Measurements from ENCODE around the gene TMEM100. TPM values are rescaled to one million over a fixed set of nuclear protein-coding genes. Genes with fewer than 3 reads are reported as not detected.

Gene TMEM100
- total and polyA plus RNA-seq, 10 of the 15 experiments (the other 5 are each of a cell fraction or from before 2014, with no cell fraction given): not detected

DNA sequence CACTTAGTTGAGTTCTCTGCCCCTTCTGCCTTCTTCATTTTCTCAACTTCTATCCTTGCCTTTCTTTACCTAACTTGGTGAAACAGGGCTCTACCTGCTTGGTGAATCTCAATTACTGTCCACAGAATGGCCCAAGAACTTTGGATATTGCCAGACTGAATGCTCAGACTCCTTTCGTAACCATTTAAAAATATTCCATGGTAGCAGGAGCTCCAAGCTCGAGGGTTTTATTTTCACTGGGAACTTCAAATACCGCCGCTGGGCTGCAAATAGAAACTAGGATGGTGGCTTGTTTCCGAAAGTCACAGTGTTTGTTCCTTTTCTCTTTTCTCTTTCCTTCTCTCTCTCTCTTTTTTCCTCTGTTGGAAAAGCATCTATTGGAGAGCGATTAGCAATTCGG lies 13.2 kb downstream of the TMEM100 start:
- Histone ChIP-seq H3K4me3 (no peak overlapping the region), H3K4me1 (ENCODE audit: control insufficient read depth, insufficient read depth, low read length) (no peaks in the 10 kb centered on the region), H3K79me2 (ENCODE audit: control insufficient read depth, insufficient read depth, low read length) (no peaks in the 10 kb centered on the region), H3K36me3 (ENCODE audit: control insufficient read depth in 2 of 2, insufficient read depth in 2 of 2, low read length in 1 of 2) (no peaks in the 10 kb centered on the region), H3K4me2 (ENCODE audit: control insufficient read depth, insufficient read depth) (no peak overlapping the region), H2AFZ (ENCODE audit: control insufficient read depth, low read depth, low read length) (no peak overlapping the region), H3K27me3 (replicated peaks in 1 of 2; ENCODE audit: control insufficient read depth in 2 of 2, insufficient read depth in 2 of 2, low read length in 1 of 2) (no peaks in the 10 kb centered on the region), H4K20me1 (ENCODE audit: control insufficient read depth, insufficient read depth) (no peaks in the 10 kb centered on the region), H3K27ac (ENCODE audit: control insufficient read depth, insufficient read depth) (no peak overlapping the region), H3K9me3 (replicated peaks; ENCODE audit: control insufficient read depth, insufficient read depth, low read length) (no peaks in the 10 kb centered on the region; the same call in 2 of the 3 replicates), H3K9ac (ENCODE audit: control insufficient read depth, insufficient read depth, low read length) (no peak overlapping the region)
- WGBS (ENCODE audit: insufficient coverage, insufficient replicate concordance, low lambda C conversion rate, missing lambda C conversion rate): 52% methylated on average over 7 of the region's 7 CpGs
- SMC1A ChIA-PET (ENCODE audit: uncharacterized antibody, unreplicated experiment): no interaction called here
- CTCF ChIA-PET: interaction anchor here (3.9 kb wide), 1 partner anchor 9 kb away, joined by 16 read pairs; no protein-coding TSS in a partner anchor
- RAD21 ChIA-PET (ENCODE audit: unreplicated experiment): no interaction called here
- POLR2A ChIA-PET: no interaction called here
- in situ Hi-C loops (cut with MboI) (no loop called here), intact Hi-C loops (cut with micrococcal nuclease; ENCODE audit: unreplicated experiment) (no loop called here)
- no TSS peak for BruUV-seq (replicated peaks)
- no peak for ATAC-seq
- no peak for DNase-seq (ENCODE audit: low read depth, low spot score)
- no peak for TF ChIP-seq SMAD5 (IDR thresholded peaks at IDR 0.05; ENCODE audit: low read depth)
- TF ChIP-seq IKZF1 (conservative IDR thresholded peaks at IDR 0.05): no peak
- TF ChIP-seq GATAD2B (conservative IDR thresholded peaks at IDR 0.05; ENCODE audit: low read depth): no peak
- TF ChIP-seq NR2C2 (IDR thresholded peaks at IDR 0.05; ENCODE audit: borderline replicate concordance, control insufficient read depth, insufficient read length, low read depth): no peak
- no peak for TF ChIP-seq POLR2A (IDR thresholded peaks at IDR 0.05; ENCODE audit: low read depth, low read length)
- TF ChIP-seq, protein P1, sequence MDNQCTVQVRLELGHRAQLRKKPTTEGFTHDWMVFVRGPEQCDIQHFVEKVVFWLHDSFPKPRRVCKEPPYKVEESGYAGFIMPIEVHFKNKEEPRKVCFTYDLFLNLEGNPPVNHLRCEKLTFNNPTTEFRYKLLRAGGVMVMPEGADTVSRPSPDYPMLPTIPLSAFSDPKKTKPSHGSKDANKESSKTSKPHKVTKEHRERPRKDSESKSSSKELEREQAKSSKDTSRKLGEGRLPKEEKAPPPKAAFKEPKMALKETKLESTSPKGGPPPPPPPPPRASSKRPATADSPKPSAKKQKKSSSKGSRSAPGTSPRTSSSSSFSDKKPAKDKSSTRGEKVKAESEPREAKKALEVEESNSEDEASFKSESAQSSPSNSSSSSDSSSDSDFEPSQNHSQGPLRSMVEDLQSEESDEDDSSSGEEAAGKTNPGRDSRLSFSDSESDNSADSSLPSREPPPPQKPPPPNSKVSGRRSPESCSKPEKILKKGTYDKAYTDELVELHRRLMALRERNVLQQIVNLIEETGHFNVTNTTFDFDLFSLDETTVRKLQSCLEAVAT (IDR thresholded peaks at IDR 0.05): no peak
- TF ChIP-seq CHD1 (IDR thresholded peaks at IDR 0.05; ENCODE audit: low read depth, low read length): no peak
- TF ChIP-seq BACH1 (IDR thresholded peaks at IDR 0.05; ENCODE audit: borderline replicate concordance): no peak
- TF ChIP-seq, protein P2, sequence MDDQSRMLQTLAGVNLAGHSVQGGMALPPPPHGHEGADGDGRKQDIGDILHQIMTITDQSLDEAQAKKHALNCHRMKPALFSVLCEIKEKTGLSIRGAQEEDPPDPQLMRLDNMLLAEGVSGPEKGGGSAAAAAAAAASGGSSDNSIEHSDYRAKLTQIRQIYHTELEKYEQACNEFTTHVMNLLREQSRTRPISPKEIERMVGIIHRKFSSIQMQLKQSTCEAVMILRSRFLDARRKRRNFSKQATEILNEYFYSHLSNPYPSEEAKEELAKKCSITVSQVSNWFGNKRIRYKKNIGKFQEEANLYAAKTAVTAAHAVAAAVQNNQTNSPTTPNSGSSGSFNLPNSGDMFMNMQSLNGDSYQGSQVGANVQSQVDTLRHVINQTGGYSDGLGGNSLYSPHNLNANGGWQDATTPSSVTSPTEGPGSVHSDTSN (IDR thresholded peaks at IDR 0.05; ENCODE audit: insufficient replicate concordance, low read depth, low read length): no peak
- no peak for TF ChIP-seq ZNF384 (IDR thresholded peaks at IDR 0.05; ENCODE audit: borderline replicate concordance, low read depth, low read length)
- TF ChIP-seq, protein P3, sequence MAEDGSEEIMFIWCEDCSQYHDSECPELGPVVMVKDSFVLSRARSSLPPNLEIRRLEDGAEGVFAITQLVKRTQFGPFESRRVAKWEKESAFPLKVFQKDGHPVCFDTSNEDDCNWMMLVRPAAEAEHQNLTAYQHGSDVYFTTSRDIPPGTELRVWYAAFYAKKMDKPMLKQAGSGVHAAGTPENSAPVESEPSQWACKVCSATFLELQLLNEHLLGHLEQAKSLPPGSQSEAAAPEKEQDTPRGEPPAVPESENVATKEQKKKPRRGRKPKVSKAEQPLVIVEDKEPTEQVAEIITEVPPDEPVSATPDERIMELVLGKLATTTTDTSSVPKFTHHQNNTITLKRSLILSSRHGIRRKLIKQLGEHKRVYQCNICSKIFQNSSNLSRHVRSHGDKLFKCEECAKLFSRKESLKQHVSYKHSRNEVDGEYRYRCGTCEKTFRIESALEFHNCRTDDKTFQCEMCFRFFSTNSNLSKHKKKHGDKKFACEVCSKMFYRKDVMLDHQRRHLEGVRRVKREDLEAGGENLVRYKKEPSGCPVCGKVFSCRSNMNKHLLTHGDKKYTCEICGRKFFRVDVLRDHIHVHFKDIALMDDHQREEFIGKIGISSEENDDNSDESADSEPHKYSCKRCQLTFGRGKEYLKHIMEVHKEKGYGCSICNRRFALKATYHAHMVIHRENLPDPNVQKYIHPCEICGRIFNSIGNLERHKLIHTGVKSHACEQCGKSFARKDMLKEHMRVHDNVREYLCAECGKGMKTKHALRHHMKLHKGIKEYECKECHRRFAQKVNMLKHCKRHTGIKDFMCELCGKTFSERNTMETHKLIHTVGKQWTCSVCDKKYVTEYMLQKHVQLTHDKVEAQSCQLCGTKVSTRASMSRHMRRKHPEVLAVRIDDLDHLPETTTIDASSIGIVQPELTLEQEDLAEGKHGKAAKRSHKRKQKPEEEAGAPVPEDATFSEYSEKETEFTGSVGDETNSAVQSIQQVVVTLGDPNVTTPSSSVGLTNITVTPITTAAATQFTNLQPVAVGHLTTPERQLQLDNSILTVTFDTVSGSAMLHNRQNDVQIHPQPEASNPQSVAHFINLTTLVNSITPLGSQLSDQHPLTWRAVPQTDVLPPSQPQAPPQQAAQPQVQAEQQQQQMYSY (CRISPR knock-in tag; IDR thresholded peaks at IDR 0.05): no peak
- TF ChIP-seq PAX8 (IDR thresholded peaks at IDR 0.05): no peak
- no peak for TF ChIP-seq CBX5 (IDR thresholded peaks at IDR 0.05; ENCODE audit: low read depth)
- TF ChIP-seq NR2C1 (IDR thresholded peaks at IDR 0.05): no peak
- no peak for FAIRE-seq

Data from GM12878 (cell line).